ENCODE measurements around the gene GRK6.

GRK6 gene

DNA sequence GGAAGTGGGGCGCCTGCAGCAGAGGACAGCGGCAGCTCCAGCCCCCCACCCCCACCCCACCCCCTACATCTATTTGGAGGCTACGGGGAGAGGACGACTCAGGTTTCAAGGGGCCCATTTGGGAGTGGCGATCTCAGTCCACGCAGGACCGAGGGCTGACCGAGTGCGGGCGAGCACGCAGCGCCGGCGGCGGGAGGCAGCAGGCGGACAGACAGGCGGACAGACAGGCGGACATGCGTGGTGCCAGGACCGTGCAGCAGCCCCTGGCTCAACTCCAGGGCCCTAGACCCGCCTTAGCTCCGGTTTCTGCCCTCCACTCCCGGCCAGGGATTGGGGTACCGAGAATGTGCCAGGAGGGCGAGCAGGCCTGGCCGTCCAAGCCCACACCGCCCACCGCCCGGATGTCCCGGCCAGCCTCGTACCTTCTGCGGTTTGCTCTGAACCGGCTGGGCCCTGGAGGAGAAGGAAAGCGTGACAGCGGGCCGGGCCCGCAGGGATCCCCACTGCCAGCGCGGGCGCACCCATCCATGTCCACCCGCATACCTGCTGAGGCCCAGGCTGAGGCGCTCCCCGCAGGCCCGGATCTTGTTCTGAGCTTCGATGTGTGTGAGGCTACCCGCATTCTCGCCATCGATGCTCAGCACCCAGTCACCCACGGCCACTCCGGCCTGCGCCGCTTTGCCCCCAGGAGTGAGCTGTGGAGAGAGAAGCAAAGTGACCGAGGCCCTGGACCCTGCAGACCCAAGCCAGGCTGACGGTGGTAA, 65.7 kb downstream of the GRK6 start (continued):
- TF ChIP-seq KLF16 (tag by site-specific recombination; IDR thresholded peaks at IDR 0.05) (no peak), ZNF266 (tag by site-specific recombination; IDR thresholded peaks at IDR 0.05; ENCODE audit: low read depth) (no peak), ZNF354C (tag by site-specific recombination; IDR thresholded peaks at IDR 0.05; ENCODE audit: borderline replicate concordance, low read depth) (no peak), ZNF10 (tag by site-specific recombination; IDR thresholded peaks at IDR 0.05) (no peak), ZNF155 (tag by site-specific recombination; IDR thresholded peaks at IDR 0.05) (no peak), ZXDB (tag by site-specific recombination; IDR thresholded peaks at IDR 0.05) (no peak)
- TF ChIP-seq, protein P1, sequence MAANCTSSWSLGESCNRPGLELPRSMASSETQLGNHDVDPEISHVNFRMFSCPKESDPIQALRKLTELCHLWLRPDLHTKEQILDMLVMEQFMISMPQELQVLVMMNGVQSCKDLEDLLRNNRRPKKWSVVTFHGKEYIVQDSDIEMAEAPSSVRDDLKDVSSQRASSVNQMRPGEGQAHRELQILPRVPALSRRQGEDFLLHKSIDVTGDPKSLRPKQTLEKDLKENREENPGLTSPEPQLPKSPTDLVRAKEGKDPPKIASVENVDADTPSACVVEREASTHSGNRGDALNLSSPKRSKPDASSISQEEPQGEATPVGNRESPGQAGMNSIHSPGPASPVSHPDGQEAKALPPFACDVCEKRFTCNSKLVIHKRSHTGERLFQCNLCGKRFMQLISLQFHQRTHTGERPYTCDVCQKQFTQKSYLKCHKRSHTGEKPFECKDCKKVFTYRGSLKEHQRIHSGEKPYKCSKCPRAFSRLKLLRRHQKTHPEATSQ (tag by site-specific recombination; IDR thresholded peaks at IDR 0.05): no peak
